COLO668 (cell line): ENCODE results near the gene SOX30.

Experiments used
- DNase-seq: peaks from one replicate; lab custom pipeline; 2025; ENCODE audit not compliant: unreplicated experiment; lab: John Stamatoyannopoulos, UW

Gene SOX30

DNA sequence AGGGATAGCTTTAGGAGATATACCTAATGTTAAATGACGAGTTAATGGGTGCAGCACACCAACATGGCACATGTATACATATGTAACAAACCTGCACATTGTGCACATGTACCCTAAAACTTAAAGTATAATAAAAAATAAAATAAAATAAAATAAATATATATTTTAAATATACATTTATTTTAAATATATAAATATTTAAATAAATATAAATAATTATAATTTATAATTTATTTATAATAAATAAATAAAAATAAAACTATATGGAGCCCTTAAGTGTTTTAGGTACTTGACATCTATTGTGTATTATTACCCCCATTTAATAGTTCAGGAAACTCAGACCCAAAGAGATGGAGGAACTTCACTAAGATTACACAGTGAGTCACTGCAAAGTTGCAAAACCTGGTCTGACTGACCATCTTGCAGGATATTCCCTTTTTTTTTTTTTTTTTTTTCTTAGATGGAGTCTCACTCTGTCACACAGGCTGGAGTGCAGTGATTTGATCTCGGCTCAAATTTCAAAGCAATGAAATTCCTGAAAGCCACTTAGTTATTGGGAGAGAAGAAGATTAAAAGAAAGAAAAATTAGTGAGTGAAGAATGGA lies 13.3 kb upstream of the SOX30 start:
- no peak for DNase-seq

DNA sequence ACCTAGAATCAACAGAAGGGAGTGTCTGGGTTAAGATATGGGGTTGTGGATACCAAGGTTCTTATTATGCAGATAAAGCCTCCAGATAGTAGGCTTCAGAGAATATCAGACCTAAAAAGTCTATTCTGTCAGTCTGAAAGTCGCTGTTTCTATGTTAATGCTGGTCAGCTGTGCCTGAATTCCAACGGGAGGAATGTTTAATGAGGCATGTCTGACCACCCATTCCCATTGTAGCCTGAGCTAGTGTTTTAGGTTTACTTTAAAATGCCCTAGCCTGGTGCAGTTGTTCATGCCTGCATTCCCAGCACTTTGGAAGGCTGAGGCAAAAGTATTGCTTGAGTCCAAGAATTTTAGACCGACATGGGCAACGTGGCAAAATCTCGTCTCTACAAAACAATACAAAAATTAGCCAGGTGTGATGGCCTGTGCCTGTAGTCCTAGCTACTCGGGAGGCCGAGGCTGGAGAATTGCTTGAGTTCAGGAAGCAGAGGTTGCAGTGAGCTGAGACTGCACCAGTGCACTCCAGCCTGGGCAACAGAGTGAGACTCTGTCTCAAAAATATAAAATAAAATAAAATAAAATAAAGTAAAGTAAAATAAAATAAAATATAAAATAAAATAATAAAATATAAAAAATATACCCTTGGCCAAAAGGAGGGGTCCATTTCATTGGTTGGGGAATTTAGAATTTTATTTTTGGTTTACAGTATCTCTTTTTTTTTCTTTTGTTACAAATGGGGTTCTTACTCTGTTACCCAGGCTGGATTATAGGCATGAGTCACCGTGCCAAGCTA lies 7.8 kb upstream of the SOX30 start:
- DNase-seq, result no peak

DNA sequence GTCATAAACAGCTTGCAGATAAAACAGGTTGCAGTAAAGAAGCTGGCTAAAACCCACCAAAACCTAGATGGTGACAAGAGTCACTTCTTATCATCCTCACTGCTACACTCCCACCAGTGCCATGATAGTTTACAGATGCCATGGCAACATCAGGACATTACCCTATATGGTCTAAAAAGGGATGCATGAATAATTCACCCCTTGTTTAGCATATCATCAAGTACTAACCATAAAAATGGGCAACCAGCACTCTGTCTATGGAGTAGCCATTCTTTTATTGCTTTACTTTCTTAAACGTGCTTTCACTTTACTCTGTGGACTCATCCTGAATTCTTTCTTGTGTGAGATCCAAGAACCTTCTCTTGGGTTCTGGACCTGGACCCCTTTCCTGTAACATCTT lies 6.7 kb upstream of the SOX30 start:
- DNase-seq, result no peak

DNA sequence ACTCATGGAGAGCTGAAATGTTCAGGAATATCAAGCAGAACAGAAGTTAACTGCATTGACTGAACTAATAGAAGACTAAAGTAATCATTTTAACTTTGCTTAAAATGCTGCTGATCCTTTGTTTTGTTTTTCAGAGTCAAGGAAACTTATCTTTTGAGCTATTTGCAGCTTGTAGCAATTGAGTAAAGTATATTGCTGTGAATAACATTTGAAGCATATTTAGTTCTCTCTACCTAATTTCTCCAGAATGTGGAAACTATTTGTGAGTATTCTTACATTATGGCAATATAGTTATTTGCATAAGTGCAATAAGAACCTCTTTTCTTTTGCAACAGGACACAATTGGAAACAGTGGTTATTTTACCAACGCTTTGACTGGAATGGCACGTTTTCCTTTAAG lies 5.3 kb upstream of the SOX30 start:
- DNase-seq, result no peak

DNA sequence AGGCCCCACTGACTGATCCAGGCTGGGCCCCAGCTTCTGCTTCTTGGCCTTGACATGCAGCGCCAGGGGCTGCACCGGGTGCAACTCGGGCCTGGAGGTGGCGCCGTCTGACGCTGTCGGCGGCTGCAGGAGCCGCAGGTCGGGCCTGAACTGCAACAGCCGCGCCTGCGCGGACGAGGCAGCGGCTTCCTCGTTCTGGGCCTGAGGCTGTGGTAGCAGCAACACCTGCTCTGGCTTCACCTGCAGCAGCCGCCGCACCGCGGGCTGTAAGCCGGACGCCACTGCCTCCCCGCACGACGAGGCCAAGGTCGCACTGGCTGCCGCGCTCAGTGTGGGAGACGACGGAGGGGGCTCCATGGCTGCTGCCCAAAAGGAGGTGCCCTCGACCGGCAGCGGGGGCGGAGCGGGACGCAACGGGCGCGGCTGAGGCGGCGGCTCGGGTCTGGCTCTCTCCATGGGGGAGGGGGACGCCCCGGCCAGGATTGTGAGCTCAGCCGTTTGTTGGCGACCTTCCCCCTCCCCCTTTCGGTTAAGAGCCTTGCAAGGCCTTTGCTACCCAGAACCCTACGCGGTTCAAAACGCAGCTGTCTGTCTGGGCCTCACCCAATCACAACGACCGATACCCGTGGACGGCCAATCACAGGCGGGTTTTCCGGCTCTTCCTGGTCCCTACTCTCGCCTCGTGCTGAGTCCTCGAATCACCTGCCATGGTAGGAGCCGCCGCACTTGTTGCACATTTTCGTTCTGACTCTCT lies 438 bp downstream of the SOX30 start:
- peak; percentile 81 for DNase-seq

DNA sequence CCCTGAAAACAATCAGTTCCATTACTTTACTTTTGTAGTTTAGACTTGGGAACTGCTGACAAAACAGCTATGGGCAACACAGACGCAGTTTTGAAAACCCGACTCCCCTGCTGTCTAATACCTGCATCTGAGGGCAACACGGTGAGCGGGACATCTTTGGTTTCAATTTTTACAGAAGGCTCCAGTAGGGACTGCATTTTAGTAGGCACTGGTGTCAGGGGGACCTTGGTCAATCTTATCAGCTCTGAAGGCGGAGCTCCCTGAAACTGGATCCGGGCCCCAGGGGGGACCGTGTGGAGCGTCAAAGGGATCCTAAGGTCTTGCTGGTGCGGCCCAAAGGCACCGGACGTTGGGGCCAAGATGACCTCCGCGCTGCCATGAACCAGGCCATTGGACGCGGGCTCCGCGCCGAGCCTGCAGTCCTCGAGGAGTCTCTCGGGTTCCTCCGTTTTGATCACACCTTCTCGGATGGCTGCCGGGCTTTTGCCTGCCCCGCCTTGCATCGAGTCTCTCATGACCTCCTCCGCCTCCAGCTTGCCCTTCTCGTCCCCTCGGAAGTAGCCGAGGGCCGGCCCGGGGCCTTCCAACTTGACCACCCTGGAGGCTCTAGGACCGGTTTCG lies 1.1 kb downstream of the SOX30 start:
- no peak for DNase-seq

DNA sequence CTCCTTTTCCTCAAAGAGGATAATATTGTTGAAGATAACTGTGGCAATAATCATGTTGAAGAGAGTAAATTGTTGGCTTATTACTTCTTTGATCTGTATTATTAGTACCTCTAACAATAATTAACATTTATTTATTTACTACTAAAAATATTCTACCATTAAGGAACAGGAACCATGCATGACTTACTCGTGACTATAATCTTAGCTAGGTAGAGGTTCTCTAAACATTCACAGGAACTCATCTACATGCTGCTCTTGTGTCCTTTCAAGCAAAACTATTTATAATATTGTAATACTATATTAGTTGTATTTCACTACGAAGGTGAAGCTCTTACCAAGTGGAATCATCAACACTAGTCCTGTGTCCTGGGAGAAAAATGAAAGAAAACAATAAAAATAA lies 3.1 kb downstream of the SOX30 start:
- no peak for DNase-seq

DNA sequence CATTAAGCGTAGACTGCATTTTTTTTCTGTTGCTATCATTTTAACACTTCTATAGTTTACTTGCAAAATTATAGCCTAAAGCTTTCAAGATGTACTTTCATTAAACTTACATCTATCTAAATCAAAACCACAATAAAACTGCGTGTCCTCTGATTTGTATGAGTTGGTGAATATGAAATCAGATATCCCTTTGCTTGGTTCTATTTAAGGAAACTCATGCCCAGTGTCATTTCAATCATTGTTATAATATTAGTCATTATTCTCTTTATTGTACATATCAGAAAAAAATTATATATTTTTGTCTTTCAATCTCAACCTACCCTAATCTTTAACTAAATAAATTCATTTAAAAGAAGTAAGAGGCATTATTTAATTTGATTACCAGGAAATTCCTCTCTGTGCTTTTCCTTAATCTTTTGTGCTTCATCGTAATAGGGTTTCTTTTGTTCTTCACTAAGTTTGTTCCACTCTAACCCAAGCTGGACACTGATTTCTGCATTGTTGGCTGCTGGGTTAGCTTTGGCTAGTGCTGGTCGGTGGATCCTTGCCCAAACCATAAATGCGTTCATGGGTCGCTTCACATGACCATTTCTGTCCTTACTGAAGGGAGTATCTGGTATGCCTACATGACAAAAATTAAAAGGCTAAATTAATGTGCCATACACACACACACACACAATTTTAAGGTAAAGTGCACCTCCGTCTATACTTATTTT lies 3.8 kb downstream of the SOX30 start:
- DNase-seq, result no peak

DNA sequence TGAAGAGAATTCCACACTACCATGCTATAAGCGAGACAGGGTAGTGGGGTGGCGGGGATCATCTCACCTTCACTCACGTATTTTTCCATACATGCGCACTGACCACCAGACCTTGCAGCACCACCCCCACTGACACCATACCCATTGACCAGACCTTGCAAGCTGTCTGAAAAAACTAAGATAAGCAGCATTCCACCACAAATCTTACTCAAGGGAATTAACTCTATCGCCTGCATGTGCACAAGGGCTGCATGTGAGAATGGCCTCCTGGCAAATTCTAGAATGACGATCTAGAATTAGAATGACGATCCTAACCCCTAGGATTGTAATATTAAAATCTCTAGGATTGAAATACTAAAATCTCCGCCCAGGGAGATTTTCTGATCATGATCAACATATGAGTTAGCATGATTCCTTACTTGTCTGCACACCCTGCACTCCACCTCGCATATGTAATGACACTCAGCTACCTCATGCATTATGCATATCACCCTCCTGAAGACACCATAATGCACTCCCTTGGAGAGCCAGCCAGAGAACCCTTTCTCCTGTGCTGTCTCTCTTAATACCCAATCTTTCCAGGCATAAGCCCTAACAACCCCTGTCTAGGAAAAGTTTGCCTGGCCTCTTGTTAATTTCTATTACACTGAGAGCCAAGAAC lies 11.7 kb downstream of the SOX30 start:
- DNase-seq, result no peak

DNA sequence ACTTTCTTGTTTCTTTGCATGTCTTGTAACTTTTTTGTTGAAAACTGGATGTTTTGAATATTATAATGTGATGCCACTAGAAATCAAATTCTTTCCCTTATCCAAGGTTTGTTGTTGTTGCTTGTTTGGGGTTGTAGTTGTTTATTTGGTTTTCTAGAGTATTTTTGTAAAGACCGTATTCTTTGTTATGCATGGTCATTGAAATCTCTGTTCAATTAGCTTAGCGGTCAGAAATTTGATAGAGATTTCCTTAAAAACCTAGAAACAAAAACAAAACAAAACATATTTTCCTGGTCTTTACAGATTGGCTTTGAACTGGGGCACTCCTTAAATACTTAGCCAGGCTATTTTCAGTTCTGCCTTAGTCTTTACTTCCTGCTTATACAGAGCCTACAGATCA lies 21.9 kb downstream of the SOX30 start:
- no peak for DNase-seq

DNA sequence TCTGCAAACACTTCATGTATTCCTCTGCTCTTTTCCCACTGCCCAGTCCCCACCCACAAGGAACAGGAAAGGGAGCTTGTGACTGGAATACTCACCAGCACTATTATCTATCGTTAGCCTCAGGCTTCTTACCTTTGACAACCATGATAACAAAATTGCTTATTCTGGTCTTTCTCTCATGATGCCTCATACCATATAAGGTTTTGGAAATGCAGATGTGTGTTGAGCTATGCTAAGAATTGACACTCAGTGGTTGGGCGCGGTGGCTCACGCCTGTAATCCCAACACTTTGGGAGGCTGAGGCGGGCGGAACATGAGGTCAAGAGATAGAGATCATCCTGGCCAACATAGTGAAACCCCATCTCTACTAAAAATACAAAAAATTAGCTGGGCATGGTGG lies 25.4 kb downstream of the SOX30 start:
- DNase-seq, result no peak

DNA sequence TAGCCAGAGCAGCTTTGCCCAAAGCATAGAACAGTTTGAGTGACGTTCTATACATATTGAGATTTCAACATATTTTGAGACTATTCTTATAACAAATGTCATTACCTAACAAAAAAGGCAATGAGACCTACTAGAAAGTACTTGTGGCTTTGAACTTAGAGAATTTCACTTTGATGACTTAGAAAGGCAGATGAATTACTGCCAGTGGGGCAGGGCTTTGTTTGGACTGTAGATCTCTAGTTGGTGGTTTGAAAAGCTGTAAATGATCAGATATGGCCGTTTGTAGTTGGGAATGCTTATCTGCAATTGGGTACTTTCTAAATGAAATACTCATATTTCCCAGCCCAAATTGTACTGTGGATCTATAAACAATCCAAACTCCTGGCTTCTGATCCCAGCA lies 28.1 kb downstream of the SOX30 start:
- DNase-seq, result no peak

DNA sequence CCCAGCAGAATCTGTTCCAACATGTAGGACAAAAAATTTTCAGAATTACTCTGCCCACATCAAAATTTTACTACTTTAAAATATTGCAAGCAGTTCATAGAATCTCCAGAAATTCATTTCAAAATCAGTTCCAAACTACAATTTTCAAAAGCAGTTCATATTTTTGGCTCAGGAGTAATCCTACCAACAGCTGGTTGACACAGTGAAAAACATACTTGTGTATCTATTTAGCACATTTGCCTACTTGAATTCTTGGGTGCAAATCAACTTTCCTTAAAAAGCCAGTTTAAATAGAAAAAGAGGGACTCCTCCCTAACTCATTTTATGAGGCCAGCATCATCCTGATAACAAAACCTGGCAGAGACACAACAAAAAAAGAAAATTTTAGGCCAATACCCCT lies 31.5 kb downstream of the SOX30 start:
- DNase-seq, result no peak

DNA sequence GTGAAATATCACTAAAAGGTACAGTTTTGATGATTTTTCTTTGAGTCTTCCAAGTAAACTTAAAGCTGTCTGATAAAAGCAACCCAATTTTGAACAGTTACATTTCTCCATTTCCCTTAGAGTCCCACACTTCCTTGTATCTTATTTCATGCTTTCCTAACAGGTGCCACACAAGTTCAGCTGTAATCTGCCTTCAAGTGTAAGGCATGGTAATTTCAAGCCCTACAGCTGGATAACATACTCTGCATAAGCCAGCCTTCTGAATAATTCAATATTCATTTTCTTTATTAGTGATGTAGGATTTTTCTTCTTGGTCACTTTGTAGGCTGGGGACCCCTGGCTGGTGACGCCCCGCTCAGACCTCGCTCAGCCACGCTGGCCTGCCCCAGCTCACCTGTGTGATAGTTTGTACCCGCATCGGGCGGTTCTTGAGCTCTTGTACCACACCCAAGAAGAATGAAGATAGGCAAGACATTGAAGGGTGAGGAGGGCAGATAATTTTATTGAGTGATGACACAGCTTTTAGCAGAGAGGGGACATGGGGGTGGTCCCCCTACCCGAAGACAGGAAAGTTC lies 34.0 kb downstream of the SOX30 start:
- no peak for DNase-seq

DNA sequence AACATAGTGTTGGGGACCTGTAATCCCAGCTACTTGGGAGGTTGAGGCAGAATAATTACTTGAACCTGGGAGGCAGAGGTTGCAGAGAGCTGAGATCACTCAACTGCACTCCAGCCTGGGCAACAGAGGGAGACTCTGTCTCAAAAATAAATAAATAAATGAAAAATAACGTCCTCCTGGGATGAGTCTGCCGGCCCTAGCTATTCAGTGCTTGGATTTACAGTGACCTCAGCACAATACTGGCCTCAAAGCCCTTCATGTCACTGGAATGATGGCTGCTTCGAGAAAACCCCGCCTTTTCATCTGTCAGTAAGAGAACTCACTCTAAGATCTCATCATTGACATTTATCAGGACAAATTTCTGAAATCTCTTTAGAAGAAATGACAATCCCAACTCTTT lies 35.5 kb downstream of the SOX30 start:
- DNase-seq, result no peak

DNA sequence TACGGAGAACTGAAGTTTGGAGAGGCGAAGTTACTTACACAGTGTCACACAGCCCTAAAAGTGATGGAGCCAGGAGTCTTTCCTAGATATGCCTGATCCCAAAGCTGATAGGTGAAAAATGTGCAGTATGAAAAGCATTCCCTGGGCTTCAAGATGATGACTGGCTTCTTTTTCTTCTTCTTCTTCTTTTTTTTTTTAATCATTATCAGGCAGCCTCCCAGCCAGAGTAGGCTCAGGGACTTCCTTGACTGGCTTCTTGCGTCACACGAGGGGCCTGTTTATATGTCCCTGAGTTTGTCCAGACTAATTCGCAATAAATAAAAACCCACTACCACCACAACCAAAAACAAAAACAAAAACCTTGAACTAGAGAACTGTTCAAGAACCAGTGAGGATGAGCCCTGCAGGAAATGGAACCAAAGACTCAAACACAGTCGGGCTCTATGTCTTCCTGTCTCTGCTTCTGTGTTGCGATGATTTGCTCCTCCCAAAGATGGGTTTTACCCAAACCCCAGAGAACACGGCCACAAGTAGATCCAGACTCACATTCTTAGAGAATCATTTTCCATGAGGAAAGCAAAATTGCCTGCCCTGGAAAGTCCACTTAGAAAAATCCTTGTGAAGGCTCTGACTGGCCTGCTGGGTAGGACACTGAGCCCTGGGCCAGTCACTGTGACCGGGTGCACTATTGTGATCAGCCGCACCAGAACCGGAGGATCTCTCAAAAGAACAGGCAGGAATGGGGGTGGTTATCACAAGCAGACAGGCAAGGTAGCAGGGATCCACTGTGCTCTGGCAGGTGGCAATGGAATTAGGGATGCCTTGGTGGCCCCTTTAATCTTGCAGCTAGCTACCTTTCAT lies 38.6 kb downstream of the SOX30 start:
- no peak for DNase-seq

DNA sequence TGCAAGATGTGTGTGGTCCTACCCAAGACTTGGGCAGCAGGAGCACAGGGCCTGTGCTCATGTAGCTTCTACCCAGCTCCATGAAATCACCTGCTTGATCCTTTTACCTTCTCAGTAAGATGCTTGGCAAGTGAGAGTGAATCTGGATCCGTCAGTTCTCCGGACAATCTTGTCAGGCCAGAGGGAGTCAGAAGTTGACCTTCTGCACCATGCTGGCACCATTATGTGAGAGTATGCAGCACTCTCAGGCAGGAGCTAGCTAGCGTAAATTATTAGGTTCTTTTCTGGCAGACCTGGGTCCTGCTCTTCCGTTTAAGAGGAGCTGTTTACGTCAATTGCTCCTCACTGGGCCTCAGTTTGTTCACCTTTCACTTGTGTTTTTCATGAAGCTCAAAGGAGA lies 39.7 kb downstream of the SOX30 start:
- no peak for DNase-seq

DNA sequence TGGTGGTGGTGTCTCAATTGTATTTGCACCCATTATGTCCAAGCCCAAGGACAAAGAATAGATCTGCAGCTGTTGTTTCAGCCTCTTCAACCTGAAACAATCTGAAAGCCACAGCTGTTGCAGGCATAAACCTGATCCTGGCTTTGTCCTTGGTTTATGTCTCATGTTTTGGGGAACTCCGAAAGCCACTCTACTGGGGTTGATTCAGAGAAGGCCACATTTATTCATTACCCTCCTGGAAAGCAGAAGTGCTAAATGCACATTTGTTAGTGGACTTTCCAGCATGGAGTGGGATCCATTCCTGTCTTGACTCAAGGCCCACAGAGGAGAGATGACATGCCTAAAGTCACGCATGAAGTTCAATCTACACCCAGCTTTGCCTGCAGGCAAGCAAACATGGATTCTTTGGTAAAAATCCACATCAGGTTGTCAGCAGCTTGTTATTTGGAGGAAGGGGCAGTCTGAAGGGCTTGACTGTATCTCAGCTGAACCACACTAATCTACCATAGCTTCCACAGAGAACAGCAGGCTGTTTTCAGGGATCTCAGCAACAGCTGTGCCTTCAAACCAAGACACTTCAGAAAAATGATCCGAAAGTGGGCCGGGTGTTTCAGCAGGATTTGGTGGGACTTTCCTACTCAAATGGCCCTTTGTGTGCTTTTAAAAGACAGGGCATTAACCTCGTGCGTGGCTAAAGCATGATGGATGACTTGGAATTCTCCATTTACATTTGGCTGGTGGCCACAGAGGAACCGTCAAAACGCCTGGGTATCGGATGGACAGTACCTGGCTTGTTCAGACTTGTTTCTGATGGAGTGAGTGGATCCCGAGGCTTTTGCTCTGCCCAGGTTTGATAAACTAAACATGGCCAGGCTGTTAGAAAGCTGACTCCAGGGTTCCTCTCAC lies 40.4 kb downstream of the SOX30 start:
- peak; percentile 0 for DNase-seq
